Gastroesophageal sphincter (tissue), 4 donors: ENCODE data around the gene GAGE13. TPM values are rescaled to one million over a fixed set of nuclear protein-coding genes. Genes with fewer than 3 reads are reported as not detected.
A peak's percentile ranks its signal among the peaks of the same experiment; 100 is the strongest.
"Not testable (repeated sequence)": the region's sequence is repeated elsewhere in the genome, so short reads cannot be mapped to it uniquely, and the experiment has no call there.

ENCODE experiments used
- ATAC-seq: fragments of 150-250 bp; one replicate; pipeline ENCODE4 v1.9.1; 2016; ENCODE audit warnings: mild to moderate bottlenecking, moderate library complexity
- H3K27ac ChIP-seq, 4 donors: fragments of 200-600 bp; sonication (generic) in 3 of 4; 1 replicate in 3 of 4; 2 replicates in 1 of 4; pipeline ENCODE4 v1.5.1; 2016 to 2019
- H3K27me3 ChIP-seq: fragments of 200-600 bp; sonication (generic); one replicate; pipeline ENCODE4 v1.5.1; 2019
- H3K36me3 ChIP-seq, 2 donors: fragments of 200-600 bp; sonication (generic); one replicate each; pipeline ENCODE4 v1.5.1; 2019; ENCODE audit warnings: control low read depth in 1 of 2
- H3K4me1 ChIP-seq, 3 donors: fragments of 200-600 bp; sonication (generic); 1 replicate in 2 of 3; 2 replicates in 1 of 3; pipeline ENCODE4 v1.5.1; 2016 to 2019; ENCODE audit warnings: control low read depth in 2 of 3
- H3K4me3 ChIP-seq, 2 donors: fragments of 200-600 bp; sonication (generic); one replicate each; pipeline ENCODE4 v1.5.1; 2019; ENCODE audit warnings: mild to moderate bottlenecking in 1 of 2, moderate library complexity in 1 of 2
- H3K9me3 ChIP-seq, 3 donors: fragments of 200-600 bp; sonication (generic); one replicate each; pipeline ENCODE4 v1.5.1; 2017 to 2019; ENCODE audit warnings: control low read depth in 2 of 3
- EP300 ChIP-seq: sonication (generic); formaldehyde crosslinking; IDR thresholded peaks from one replicate; pipeline ENCODE4 v1.6.1; 2017; ENCODE audit warnings: antibody characterized with exemption, mild to moderate bottlenecking
- POLR2A ChIP-seq, 2 donors: fragments of 450-650 bp; IDR thresholded peaks; one replicate each; pipeline ENCODE4 v1.6.1; 2017; ENCODE audit warnings: antibody characterized with exemption in 2 of 2, mild to moderate bottlenecking in 2 of 2, moderate library complexity in 1 of 2
- POLR2AphosphoS5 ChIP-seq: sonication (generic); formaldehyde crosslinking; IDR thresholded peaks from one replicate; pipeline ENCODE4 v1.6.1; 2017; ENCODE audit warnings: antibody characterized with exemption
- WGBS, 2 donors: methylation state at CpG; one replicate each; pipeline ENCODE4 v1.1.5; 2018; ENCODE audit warnings: low coverage in 1 of 2; 5-methylcytosine and 5-hydroxymethylcytosine counted together
- total RNA-seq, 4 donors: library from RNA; depleted of rRNA; stranded (reverse); fragments of >200 nt; gene quantifications; one replicate each; pipeline ENCODE4 v1.1.0, GENCODE V29; 2016
- TF ChIP-seq, protein P1 (sequence below), 4 experiments: fragments of 200-600 bp in 2 of 4; fragments of 450-650 bp in 2 of 4; sonication (generic) in 1 of 4; IDR thresholded peaks; one replicate each; pipeline ENCODE4 v1.5.1; 2017 to 2019; ENCODE audit warnings: antibody characterized with exemption in 4 of 4, mild to moderate bottlenecking in 2 of 4, moderate library complexity in 2 of 4

Gene GAGE13
- total RNA-seq, 4 donors from 2014 or later = not detected

GRCh38 chrX:49287665-49288064, 43.7 kb upstream of the GAGE13 start:
- H3K9me3 ChIP-seq = no peaks in the 10 kb centered on the region
- H3K36me3 ChIP-seq = peaks cover 0 to 9% of the 10 kb centered on the region in 2 donors

GRCh38 chrX:49290215-49290614, 41.2 kb upstream of the GAGE13 start:
- Histone ChIP-seq H3K4me3 (no peak overlapping the region), H3K9me3 (no peaks in the 10 kb centered on the region), H3K4me1 (peaks cover 0 to 7% (median 0%) of the 10 kb centered on the region in 3 donors), H3K36me3 (peaks cover 0 to 9% of the 10 kb centered on the region in 2 donors), H3K27ac (no peak overlapping the region), H3K27me3 (no peaks in the 10 kb centered on the region)
- no peak for TF ChIP-seq EP300
- TF ChIP-seq, protein P1, sequence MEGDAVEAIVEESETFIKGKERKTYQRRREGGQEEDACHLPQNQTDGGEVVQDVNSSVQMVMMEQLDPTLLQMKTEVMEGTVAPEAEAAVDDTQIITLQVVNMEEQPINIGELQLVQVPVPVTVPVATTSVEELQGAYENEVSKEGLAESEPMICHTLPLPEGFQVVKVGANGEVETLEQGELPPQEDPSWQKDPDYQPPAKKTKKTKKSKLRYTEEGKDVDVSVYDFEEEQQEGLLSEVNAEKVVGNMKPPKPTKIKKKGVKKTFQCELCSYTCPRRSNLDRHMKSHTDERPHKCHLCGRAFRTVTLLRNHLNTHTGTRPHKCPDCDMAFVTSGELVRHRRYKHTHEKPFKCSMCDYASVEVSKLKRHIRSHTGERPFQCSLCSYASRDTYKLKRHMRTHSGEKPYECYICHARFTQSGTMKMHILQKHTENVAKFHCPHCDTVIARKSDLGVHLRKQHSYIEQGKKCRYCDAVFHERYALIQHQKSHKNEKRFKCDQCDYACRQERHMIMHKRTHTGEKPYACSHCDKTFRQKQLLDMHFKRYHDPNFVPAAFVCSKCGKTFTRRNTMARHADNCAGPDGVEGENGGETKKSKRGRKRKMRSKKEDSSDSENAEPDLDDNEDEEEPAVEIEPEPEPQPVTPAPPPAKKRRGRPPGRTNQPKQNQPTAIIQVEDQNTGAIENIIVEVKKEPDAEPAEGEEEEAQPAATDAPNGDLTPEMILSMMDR (IDR thresholded peaks at IDR 0.05) = no peak
- TF ChIP-seq POLR2AphosphoS5 = no peak
- TF ChIP-seq POLR2A (IDR thresholded peaks at IDR 0.05) = no peak
- ATAC-seq = no peak
- 84% methylated on average over 3 of the region's 7 CpGs; no CpG with 5 or more reads in 1 of the 2 donors for WGBS, 2 donors

More at GRCh38 chrX:49287665-49288064, 43.7 kb upstream of the GAGE13 start:
- ATAC-seq = no peak
- TF ChIP-seq POLR2AphosphoS5 (no peak), POLR2A (IDR thresholded peaks at IDR 0.05) (no peak), EP300 (no peak)
- TF ChIP-seq, protein P1 (IDR thresholded peaks at IDR 0.05) = no peak
- Histone ChIP-seq H3K27ac (no peak overlapping the region), H3K4me3 (no peak overlapping the region), H3K27me3 (no peaks in the 10 kb centered on the region), H3K4me1 (peaks cover 0 to 7% (median 0%) of the 10 kb centered on the region in 3 donors)
- 40% methylated on average over 1 of the region's 1 CpG; no CpG with 5 or more reads in 1 of the 2 donors for WGBS, 2 donors

- peak; percentile 69 for ATAC-seq
- Histone ChIP-seq H3K27ac (no peak overlapping the region), H3K4me3 (no peak overlapping the region), H3K27me3 (no peaks in the 10 kb centered on the region), H3K9me3 (no peaks in the 10 kb centered on the region), H3K36me3 (no peaks in the 10 kb centered on the region), H3K4me1 (peaks cover 0 to 7% (median 0%) of the 10 kb centered on the region in 3 donors)
- no peak for TF ChIP-seq EP300
- TF ChIP-seq, protein P1 (IDR thresholded peaks at IDR 0.05) = peak in 3 of 4 experiments; percentile 20 to 62 (median 44)
- TF ChIP-seq POLR2AphosphoS5 = no peak
- TF ChIP-seq POLR2A (IDR thresholded peaks at IDR 0.05) = no peak
- WGBS, 2 donors = 60 to 67% methylated on average over 3 of the region's 11 CpGs
These were observed 39.6 kb upstream of the GAGE13 start for GRCh38 chrX:49291615-49292337.

DNA sequence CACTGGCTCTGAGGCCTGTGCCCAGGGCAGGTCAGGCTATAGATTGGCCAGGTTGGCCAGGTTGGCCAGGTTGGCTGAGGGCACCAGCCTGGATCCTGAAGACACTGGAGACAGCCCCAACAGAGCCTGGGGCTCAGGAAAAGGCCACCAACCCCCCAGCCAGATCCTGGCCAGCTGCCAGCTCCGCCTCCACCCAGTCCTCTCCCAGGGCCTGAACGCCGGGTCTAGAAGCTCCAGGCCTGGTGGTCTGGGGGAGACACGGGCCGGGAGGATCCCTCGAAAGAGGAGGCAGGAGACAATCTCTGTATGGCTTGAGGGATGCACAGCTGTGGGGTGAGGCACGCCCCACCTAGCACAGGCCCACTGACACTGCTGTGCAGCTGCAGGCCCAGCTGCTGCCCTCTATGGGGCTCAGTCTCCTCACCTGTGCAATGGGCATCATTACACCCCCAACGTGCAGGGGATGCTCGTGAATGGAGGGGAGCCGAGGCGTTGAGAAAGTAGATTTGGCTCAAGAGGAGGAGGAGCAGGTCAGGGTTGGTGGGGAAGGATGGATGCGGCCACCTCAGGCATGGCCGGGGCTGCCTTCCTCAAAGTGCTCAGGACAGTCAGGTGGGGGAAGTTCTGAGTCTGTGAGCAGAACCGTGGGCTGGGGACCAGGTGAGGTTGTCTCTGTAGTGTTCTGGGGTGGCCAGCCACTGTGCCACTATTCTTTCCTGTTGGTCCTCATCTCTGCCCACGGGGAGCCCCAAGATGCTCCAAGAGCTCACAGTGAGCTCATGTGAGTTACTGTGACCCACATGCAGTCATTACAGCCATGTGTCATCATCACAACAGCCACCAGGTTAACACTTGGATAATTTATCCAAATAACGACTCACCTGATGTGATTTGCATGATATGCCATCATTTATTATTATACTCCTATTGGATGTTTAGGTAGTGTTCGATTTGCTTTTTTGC, 38.7 kb upstream of the GAGE13 start:
- Histone ChIP-seq H3K4me1 (peaks cover 0 to 7% (median 0%) of the 10 kb centered on the region in 3 donors), H3K27me3 (no peaks in the 10 kb centered on the region), H3K27ac (no peak overlapping the region), H3K9me3 (no peaks in the 10 kb centered on the region), H3K36me3 (no peaks in the 10 kb centered on the region), H3K4me3 (no peak overlapping the region)
- TF ChIP-seq, protein P1 (IDR thresholded peaks at IDR 0.05) = no peak
- no peak for TF ChIP-seq EP300
- TF ChIP-seq POLR2AphosphoS5 = no peak
- TF ChIP-seq POLR2A (IDR thresholded peaks at IDR 0.05) = no peak
- 67 to 71% methylated on average over 4 to 5 of the region's 17 CpGs for WGBS, 2 donors
- ATAC-seq = no peak

GRCh38 chrX:49299293-49299692, 32.1 kb upstream of the GAGE13 start:
- ATAC-seq, H3K4me3 ChIP-seq, H3K27ac ChIP-seq, H3K9me3 ChIP-seq, H3K27me3 ChIP-seq, H3K4me1 ChIP-seq, H3K36me3 ChIP-seq: not testable (repeated sequence)
- no CpG with 5 or more reads among the region's 5 CpGs for WGBS, 2 donors
